KOPT-K1 (cell line): ENCODE data around the gene KXD1.
"Not testable (repeated sequence)": the region's sequence is repeated elsewhere in the genome, so short reads cannot be mapped to it uniquely, and the experiment has no call there.

ENCODE experiments used
- H3K27ac ChIP-seq: fragments of 200-600 bp; sonication (generic); 2 replicates; pipeline ENCODE4 v1.5.1; 2016; ENCODE audit warnings: antibody characterized with exemption, mild to moderate bottlenecking, low read depth, low read length; ENCODE audit not compliant: poor library complexity, severe bottlenecking
- H3K36me3 ChIP-seq: fragments of 200-600 bp; sonication (generic); 2 replicates; pipeline ENCODE4 v1.5.1; 2017; ENCODE audit warnings: antibody characterized with exemption, mild to moderate bottlenecking, low read length, moderate library complexity; ENCODE audit not compliant: insufficient read depth
- H3K9me3 ChIP-seq: fragments of 200-600 bp; sonication (generic); 2 replicates; pipeline ENCODE4 v1.5.1; 2017; ENCODE audit warnings: antibody characterized with exemption, low read length, mild to moderate bottlenecking; ENCODE audit not compliant: insufficient read depth, poor library complexity, severe bottlenecking

KXD1 gene

GRCh38 chr19:18587962-18588610, 30.4 kb downstream of the KXD1 start:
- Histone ChIP-seq H3K27ac (peak overlapping the region; percentile 73), H3K36me3 (peaks cover 8% of the 10 kb centered on the region; the same call in 1 of the 2 replicates), H3K9me3 (no peaks in the 10 kb centered on the region)

- Histone ChIP-seq H3K9me3 (no peaks in the 10 kb centered on the region), H3K27ac (peak within 1 kb of the TSS; percentile 73), H3K36me3 (peaks cover 8% of the 10 kb centered on the region; the same call in 1 of the 2 replicates)
Measured at GRCh38 chr19:18588611-18589379, 31.1 kb downstream of the KXD1 start, which contains the start of gene REX1BD. Gene REX1BD, plus strand, starts transcription at chr19:18588798. Its CDS starts 4 bp downstream, at chr19:18588802.

GRCh38 chr19:18589380-18590272, 32.0 kb downstream of the KXD1 start:
- Histone ChIP-seq H3K36me3 (peaks cover 8% of the 10 kb centered on the region; the same call in 1 of the 2 replicates), H3K9me3 (no peaks in the 10 kb centered on the region), H3K27ac (peak overlapping the region; percentile 73)

GRCh38 chr19:18590273-18591272, 32.9 kb downstream of the KXD1 start:
- Histone ChIP-seq H3K27ac (no peak overlapping the region), H3K36me3 (peaks cover 8% of the 10 kb centered on the region; the same call in 1 of the 2 replicates), H3K9me3 (no peaks in the 10 kb centered on the region)

- H3K36me3 ChIP-seq: peaks cover 8% of the 10 kb centered on the region; the same call in 1 of the 2 replicates
- H3K27ac ChIP-seq: no peak overlapping the region
- no peaks in the 10 kb centered on the region for H3K9me3 ChIP-seq
Measured at GRCh38 chr19:18591735-18592385, 34.2 kb downstream of the KXD1 start.

GRCh38 chr19:18592732-18593131, 35.1 kb downstream of the KXD1 start:
- H3K9me3 ChIP-seq, H3K36me3 ChIP-seq, H3K27ac ChIP-seq: not testable (repeated sequence)

GRCh38 chr19:18593367-18594095, 35.9 kb downstream of the KXD1 start:
- Histone ChIP-seq H3K36me3 (peaks cover 8% of the 10 kb centered on the region; the same call in 1 of the 2 replicates), H3K27ac (no peak overlapping the region), H3K9me3 (no peaks in the 10 kb centered on the region)

- H3K36me3 ChIP-seq: peaks cover 8% of the 10 kb centered on the region; the same call in 1 of the 2 replicates
- H3K27ac ChIP-seq: peak overlapping the region; percentile 31
Measured at GRCh38 chr19:18594096-18594823, 36.6 kb downstream of the KXD1 start.

GRCh38 chr19:18594824-18595373, 37.2 kb downstream of the KXD1 start:
- Histone ChIP-seq H3K36me3 (peaks cover 8% of the 10 kb centered on the region; the same call in 1 of the 2 replicates), H3K27ac (peak overlapping the region; percentile 31), H3K9me3 (no peaks in the 10 kb centered on the region)

More at GRCh38 chr19:18594096-18594823, 36.6 kb downstream of the KXD1 start:
- no peaks in the 10 kb centered on the region for H3K9me3 ChIP-seq

- Histone ChIP-seq H3K9me3 (no peaks in the 10 kb centered on the region), H3K27ac (no peak overlapping the region), H3K36me3 (peaks cover 8% of the 10 kb centered on the region; the same call in 1 of the 2 replicates)
Measured at GRCh38 chr19:18595475-18595874, 37.8 kb downstream of the KXD1 start.

GRCh38 chr19:18596752-18597157, 39.1 kb downstream of the KXD1 start:
- Histone ChIP-seq H3K27ac (no peak overlapping the region), H3K9me3 (no peaks in the 10 kb centered on the region), H3K36me3 (no peaks in the 10 kb centered on the region)
